Common myeloid progenitor, CD34-positive (primary cell): ENCODE results near the gene LIN37.

Source experiments
- CTCF ChIA-PET: fragments of 350-600 bp; sonication (Branson Sonifier 250); formaldehyde crosslinking; loops from one replicate; lab custom pipeline; 2021; ENCODE audit warnings: antibody characterized with exemption; lab: Charles Lee
- POLR2A ChIA-PET: fragments of 350-600 bp; sonication (Branson Sonifier 250); formaldehyde crosslinking; loops from one replicate; lab custom pipeline; 2021; ENCODE audit warnings: antibody characterized with exemption; lab: Charles Lee
- DNase-seq, 3 donors: peaks; one replicate each; pipeline versions ENCODE4 v3.0.0 to v3.0.0-alpha.2; 2013
- H3K27ac ChIP-seq, 2 experiments: 1 replicate in 1 of 2; 2 replicates in 1 of 2; pipeline ENCODE4 v1.7.0; 2013; ENCODE audit warnings: inconsistent platforms in 2 of 2, low read length in 2 of 2, mild to moderate bottlenecking in 2 of 2, low read depth in 1 of 2, moderate library complexity in 1 of 2; ENCODE audit not compliant: severe bottlenecking in 2 of 2, insufficient read depth in 1 of 2, poor library complexity in 1 of 2
- H3K27me3 ChIP-seq, 5 experiments: replicated peaks in 2 of 5; 1 replicate in 3 of 5; 2 replicates in 2 of 5; pipeline versions ENCODE4 v1.6.1 to v1.7.0; 2013; ENCODE audit warnings: low read length in 4 of 5, mild to moderate bottlenecking in 2 of 5, moderate library complexity in 2 of 5, inconsistent platforms in 1 of 5; ENCODE audit not compliant: insufficient read depth in 5 of 5, control insufficient read depth in 4 of 5
- H3K36me3 ChIP-seq, 4 experiments: 1 replicate in 2 of 4; 2 replicates in 2 of 4; pipeline versions ENCODE4 v1.6.1 to v1.7.0; 2013; ENCODE audit warnings: low read length in 3 of 4, control low read depth in 1 of 4, mild to moderate bottlenecking in 1 of 4; ENCODE audit not compliant: control insufficient read depth in 4 of 4, insufficient read depth in 4 of 4
- H3K4me1 ChIP-seq, 4 experiments: 1 replicate in 3 of 4; 2 replicates in 1 of 4; pipeline versions ENCODE4 v1.6.1 to v1.7.1; 2013; ENCODE audit warnings: low read length in 3 of 4, mild to moderate bottlenecking in 3 of 4, control low read depth in 1 of 4, inconsistent platforms in 1 of 4, moderate library complexity in 1 of 4; ENCODE audit not compliant: control insufficient read depth in 4 of 4, insufficient read depth in 4 of 4; ENCODE audit errors: control extremely low read depth in 1 of 4
- H3K4me3 ChIP-seq, 7 experiments: 1 replicate in 4 of 7; 2 replicates in 3 of 7; pipeline versions ENCODE4 v1.5.1 to v1.7.0; 2013; ENCODE audit warnings: mild to moderate bottlenecking in 7 of 7, low read length in 6 of 7, moderate library complexity in 6 of 7, inconsistent platforms in 2 of 7, low read depth in 2 of 7, control low read depth in 1 of 7; ENCODE audit not compliant: insufficient read depth in 4 of 7, control insufficient read depth in 1 of 7; ENCODE audit errors: extremely low read depth in 1 of 7
- H3K9me3 ChIP-seq, 5 experiments: 1 replicate in 4 of 5; 2 replicates in 1 of 5; pipeline versions ENCODE4 v1.6.1 to v1.7.1; 2013; ENCODE audit warnings: low read length in 4 of 5, mild to moderate bottlenecking in 2 of 5, inconsistent platforms in 1 of 5, low read depth in 1 of 5, moderate library complexity in 1 of 5; ENCODE audit not compliant: control insufficient read depth in 4 of 5, insufficient read depth in 2 of 5; ENCODE audit errors: control extremely low read depth in 1 of 5
- WGBS: methylation state at CpG from one replicate; pipeline ENCODE4 v1.1.5; 2013; ENCODE audit not compliant: insufficient coverage; 5-methylcytosine and 5-hydroxymethylcytosine counted together

LIN37 gene

DNA sequence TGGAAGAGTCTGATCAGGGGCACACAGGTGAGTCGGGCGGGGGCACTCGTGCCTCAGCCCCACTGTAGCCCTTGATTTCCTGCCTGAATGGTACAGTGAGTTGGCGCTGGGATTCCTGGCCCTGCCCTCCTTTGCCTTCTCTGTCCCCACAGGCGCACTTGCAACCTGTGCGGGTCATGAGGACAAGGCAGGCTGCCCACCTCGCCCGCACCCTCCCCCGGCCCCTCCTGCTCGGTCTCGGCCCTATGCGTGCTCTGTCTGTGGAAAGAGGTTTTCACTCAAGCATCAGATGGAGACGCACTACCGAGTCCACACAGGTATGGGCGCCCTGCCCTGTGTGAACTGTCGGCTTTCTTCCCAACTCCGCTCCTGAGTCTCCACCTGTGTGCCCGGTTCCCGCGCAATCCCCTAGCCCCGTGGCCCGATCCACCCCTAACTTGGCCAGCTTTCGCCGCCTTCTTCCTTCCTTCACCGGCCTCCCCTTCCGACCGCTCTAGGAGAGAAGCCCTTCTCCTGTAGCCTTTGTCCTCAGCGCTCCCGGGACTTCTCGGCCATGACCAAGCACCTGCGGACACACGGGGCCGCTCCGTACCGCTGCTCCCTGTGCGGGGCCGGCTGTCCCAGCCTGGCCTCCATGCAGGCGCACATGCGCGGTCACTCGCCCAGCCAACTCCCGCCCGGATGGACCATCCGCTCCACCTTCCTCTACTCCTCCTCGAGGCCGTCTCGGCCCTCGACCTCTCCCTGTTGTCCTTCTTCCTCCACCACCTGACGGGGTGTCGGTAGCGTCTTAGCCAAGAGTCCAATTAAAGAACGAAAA is 32.2 kb upstream of the LIN37 start:
- ChIA-PET CTCF (interaction anchor here (0.6 to 1.5 kb wide), 3 partner anchors 15 to 168 kb away, joined by 3 to 6 read pairs (median 3); no protein-coding TSS in a partner anchor), POLR2A (no interaction called here)
- peak in 1 of 3 donors; percentile 18 for DNase-seq
- H3K27me3 ChIP-seq = no peaks in the 10 kb centered on the region
- peak overlapping the region; percentile 74 to 92 (median 82) for H3K4me3 ChIP-seq
- peak overlapping the region in 1 of 2 experiments; percentile 65 for H3K27ac ChIP-seq
- H3K36me3 ChIP-seq = peaks cover 0 to 18% (median 6%) of the 10 kb centered on the region in 4 experiments
- H3K9me3 ChIP-seq = no peaks in the 10 kb centered on the region
- under 1% methylated on average over 43 of the region's 52 CpGs for WGBS
- H3K4me1 ChIP-seq = peaks cover 0 to 45% (median 32%) of the 10 kb centered on the region in 4 experiments

GRCh38 chr19:35716801-35717664 is 31.3 kb upstream of the LIN37 start:
- Histone ChIP-seq H3K4me1 (peaks cover 0 to 45% (median 32%) of the 10 kb centered on the region in 4 experiments), H3K4me3 (peak overlapping the region; percentile 74 to 92 (median 82)), H3K27me3 (no peaks in the 10 kb centered on the region), H3K36me3 (peaks cover 0 to 25% (median 11%) of the 10 kb centered on the region in 4 experiments), H3K27ac (peak overlapping the region in 1 of 2 experiments; percentile 66), H3K9me3 (no peaks in the 10 kb centered on the region)
- POLR2A ChIA-PET = no interaction called here
- CTCF ChIA-PET = interaction anchor here (1.5 kb wide), 1 partner anchor 23 kb away, joined by 6 read pairs; no protein-coding TSS in a partner anchor
- 0% methylated on average over 60 of the region's 77 CpGs for WGBS
- peak; percentile 95 to 98 (median 98) for DNase-seq

DNA sequence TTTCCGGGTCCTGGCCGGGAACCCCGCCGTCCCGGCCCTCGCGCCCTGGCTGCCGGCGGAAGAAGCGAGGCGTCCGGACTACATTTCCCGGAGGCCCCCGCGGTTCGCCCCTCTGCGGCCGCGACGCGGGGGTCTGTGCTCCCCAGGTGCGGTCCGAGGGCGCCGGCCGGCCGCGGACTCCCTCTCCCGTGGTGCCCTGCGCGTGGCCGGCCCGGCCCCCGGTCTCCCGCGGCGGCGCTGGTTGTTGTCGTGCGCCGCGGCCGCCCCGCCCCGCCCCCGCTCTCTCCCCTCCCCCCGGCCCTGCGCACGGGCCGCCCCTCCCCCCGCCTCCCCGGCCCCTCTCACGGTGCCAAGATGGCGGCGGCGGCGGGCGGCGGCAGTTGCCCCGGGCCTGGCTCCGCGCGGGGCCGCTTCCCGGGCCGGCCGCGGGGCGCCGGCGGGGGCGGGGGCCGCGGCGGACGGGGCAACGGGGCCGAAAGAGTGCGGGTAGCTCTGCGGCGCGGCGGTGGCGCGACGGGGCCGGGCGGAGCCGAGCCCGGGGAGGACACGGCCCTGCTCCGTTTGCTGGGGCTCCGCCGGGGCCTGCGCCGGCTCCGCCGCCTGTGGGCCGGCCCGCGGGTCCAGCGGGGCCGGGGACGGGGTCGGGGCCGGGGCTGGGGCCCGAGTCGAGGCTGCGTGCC is 30.6 kb upstream of the LIN37 start, which contains the start of gene KMT2B:
Gene KMT2B, plus strand, starts transcription at position 339 of the 680 bp plus-strand sequence. Its CDS starts 16 bp downstream, at position 355.
- Histone ChIP-seq H3K27ac (peak within 1 kb of the TSS; percentile 58 to 83), H3K9me3 (no peaks in the 10 kb centered on the region), H3K27me3 (no peaks in the 10 kb centered on the region), H3K4me3 (peak within 1 kb of the TSS; percentile 74 to 92 (median 82)), H3K4me1 (peaks cover 0 to 45% (median 32%) of the 10 kb centered on the region in 4 experiments), H3K36me3 (peaks cover 0 to 33% (median 18%) of the 10 kb centered on the region in 4 experiments)
- no peak for DNase-seq
- ChIA-PET POLR2A (interaction anchor here (1.1 kb wide), 1 partner anchor 27 kb away, joined by 4 read pairs; the partner anchor contains the start of genes PSENEN and U2AF1L4), CTCF (interaction anchor here (0.9 kb wide), 1 partner anchor 10 kb away, joined by 5 read pairs; no protein-coding TSS in a partner anchor)
- 0% methylated on average over 58 of the region's 109 CpGs for WGBS

DNA sequence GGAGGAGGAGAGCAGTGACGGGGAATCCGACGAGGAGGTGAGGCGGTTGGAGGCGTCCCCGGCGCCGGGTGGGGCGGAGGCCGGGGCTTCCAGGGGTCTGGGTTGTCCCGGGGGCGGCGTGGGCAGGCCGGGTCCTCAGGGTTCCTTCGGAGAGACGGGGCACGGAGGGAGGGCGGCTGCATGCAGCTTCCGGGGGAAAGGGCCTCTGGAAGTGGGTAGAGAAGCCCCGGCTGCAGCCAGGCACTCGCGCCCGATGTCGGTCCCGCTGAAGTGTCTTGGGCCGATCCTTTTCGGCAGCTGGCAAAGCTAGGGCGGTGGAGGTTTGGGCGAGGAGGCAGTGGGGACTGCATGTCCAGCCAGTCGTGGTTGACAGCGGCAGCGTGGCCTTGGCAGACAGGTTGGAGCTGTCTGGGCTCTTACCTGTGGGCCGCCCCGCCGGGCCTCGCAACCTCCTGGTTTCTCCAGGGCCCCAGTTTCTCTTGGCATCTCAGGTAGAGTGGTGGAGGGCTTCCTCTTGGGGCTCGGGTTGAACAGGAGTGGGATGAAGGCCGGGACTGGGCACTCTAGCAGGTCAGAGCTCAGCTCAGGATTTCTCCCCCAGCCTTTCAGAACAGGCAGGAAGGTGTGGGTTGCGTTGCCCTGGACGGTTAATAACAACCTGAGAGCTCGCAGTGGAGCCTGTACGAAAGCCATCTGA is 29.9 kb upstream of the LIN37 start:
- peak in 2 of 3 donors; percentile 53 to 57 for DNase-seq
- CTCF ChIA-PET = interaction anchor here (0.9 to 1.3 kb wide), 3 partner anchors 10 to 30 kb away, joined by 3 to 5 read pairs (median 4); partner anchors contain the start of gene LIN37
- Histone ChIP-seq H3K27ac (peak overlapping the region; percentile 58 to 83), H3K36me3 (peaks cover 0 to 40% (median 25%) of the 10 kb centered on the region in 4 experiments), H3K27me3 (no peaks in the 10 kb centered on the region), H3K9me3 (no peaks in the 10 kb centered on the region), H3K4me3 (peak overlapping the region; percentile 62 to 92 (median 80)), H3K4me1 (peaks cover 0 to 45% (median 32%) of the 10 kb centered on the region in 4 experiments)
- under 1% methylated on average over 41 of the region's 42 CpGs for WGBS
- POLR2A ChIA-PET = interaction anchor here (1.1 kb wide), 1 partner anchor 27 kb away, joined by 4 read pairs; the partner anchor contains the start of genes PSENEN and U2AF1L4

DNA sequence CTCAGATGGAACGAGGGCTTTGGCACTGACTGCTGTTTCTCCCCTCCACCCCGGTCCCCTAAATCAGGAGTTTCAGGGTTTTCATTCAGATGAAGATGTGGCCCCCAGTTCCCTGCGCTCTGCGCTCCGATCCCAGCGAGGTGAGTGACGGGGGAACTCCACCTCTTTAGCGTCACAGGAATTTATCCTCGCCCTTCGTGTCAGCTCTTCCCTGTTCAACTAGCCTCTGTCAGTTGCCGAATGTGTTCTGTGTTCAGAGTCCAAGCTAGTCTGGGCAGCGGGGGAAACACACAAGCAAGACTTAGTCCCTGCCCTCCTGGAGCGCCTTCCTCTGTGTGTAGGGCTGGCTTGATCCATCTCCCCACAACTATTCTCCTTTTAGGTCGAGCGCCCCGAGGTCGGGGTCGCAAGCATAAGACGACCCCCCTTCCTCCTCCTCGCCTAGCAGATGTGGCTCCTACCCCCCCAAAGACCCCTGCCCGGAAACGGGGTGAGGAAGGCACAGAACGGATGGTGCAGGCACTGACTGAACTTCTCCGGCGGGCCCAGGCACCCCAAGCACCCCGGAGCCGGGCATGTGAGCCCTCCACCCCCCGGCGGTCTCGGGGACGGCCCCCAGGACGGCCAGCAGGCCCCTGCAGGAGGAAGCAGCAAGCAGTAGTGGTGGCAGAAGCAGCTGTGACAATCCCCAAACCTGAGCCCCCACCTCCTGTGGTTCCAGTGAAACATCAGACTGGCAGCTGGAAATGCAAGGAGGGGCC is 28.8 kb upstream of the LIN37 start:
- H3K36me3 ChIP-seq = peaks cover 0 to 50% (median 36%) of the 10 kb centered on the region in 4 experiments
- 98% methylated on average over 23 of the region's 32 CpGs for WGBS
- H3K27me3 ChIP-seq = no peaks in the 10 kb centered on the region
- H3K4me1 ChIP-seq = peaks cover 0 to 40% (median 28%) of the 10 kb centered on the region in 4 experiments
- DNase-seq = no peak
- H3K4me3 ChIP-seq = peak overlapping the region in 4 of 7 experiments; percentile 75 to 92 (median 84)
- peak overlapping the region in 1 of 2 experiments; percentile 83 for H3K27ac ChIP-seq
- H3K9me3 ChIP-seq = no peaks in the 10 kb centered on the region
- POLR2A ChIA-PET = interaction anchor here (0.6 to 1.1 kb wide), 2 partner anchors 26 to 196 kb away, joined by 4 read pairs; partner anchors contain the start of genes PSENEN and U2AF1L4
- CTCF ChIA-PET = interaction anchor here (0.9 to 1.3 kb wide), 3 partner anchors 18 to 29 kb away, joined by 3 to 4 read pairs (median 3); partner anchors contain the start of gene LIN37
